GM23338 (cell line): ENCODE results near the gene ZNF19. TPM values are rescaled to one million over a fixed set of nuclear protein-coding genes. Genes with fewer than 3 reads are reported as not detected.

Experiments
- polyA plus RNA-seq: library from polyadenylated mRNA; unstranded; fragments of >200 nt; fragmentation: Nextera tagmentation; extraction: Ambion mirVana; gene quantifications from 2 replicates; pipeline ENCODE4 v1.2.1, GENCODE V29; 2016
- total RNA-seq: library from RNA; depleted of rRNA; stranded (reverse); fragments of >200 nt; shearing (Covaris generic); gene quantifications from 2 replicates; pipeline ENCODE4 v1.2.3, GENCODE V29; 2014; rRNA removed

Gene ZNF19
- total and polyA plus RNA-seq, 2 experiments from 2014 or later: 1.0 to 4.8 TPM

Other genes starting within 250 kb of the ZNF19 start
- 19.0 and 30.2 TPM in 2 replicates for gene CMTR2, start 199.9 kb downstream of the ZNF19 start, total RNA-seq
- 4.5 and 6.0 TPM in 2 replicates for gene CMTR2, start 199.9 kb downstream of the ZNF19 start, polyA plus RNA-seq
- gene CALB2, start 130.6 kb downstream of the ZNF19 start, total RNA-seq: 2.4 and 3.9 TPM in 2 replicates
- gene CALB2, start 130.6 kb downstream of the ZNF19 start, polyA plus RNA-seq: 3.7 and 4.2 TPM in 2 replicates
- 2.5 and 4.2 TPM in 2 replicates for gene TLE7, start 47.3 kb downstream of the ZNF19 start, total RNA-seq
- gene TLE7, start 47.3 kb downstream of the ZNF19 start, polyA plus RNA-seq: 0.44 and 0.57 TPM in 2 replicates
- 8.8 TPM in 2 replicates for gene ZNF23, start 27.1 kb downstream of the ZNF19 start, total RNA-seq
- 7.9 and 8.4 TPM in 2 replicates for gene ZNF23, start 27.1 kb downstream of the ZNF19 start, polyA plus RNA-seq
- 16.7 and 17.8 TPM in 2 replicates for gene CHST4, start 37.1 kb upstream of the ZNF19 start, total RNA-seq
- gene CHST4, start 37.1 kb upstream of the ZNF19 start, polyA plus RNA-seq: 4.3 and 5.5 TPM in 2 replicates
- not detected in 2 replicates for gene TAT, start 87.8 kb upstream of the ZNF19 start, total RNA-seq
- 0.05 and 0.19 TPM in 2 replicates for gene TAT, start 87.8 kb upstream of the ZNF19 start, polyA plus RNA-seq
- gene MARVELD3, start 136.9 kb upstream of the ZNF19 start, total RNA-seq: 25.1 and 32.7 TPM in 2 replicates
- gene MARVELD3, start 136.9 kb upstream of the ZNF19 start, polyA plus RNA-seq: 21.0 and 23.4 TPM in 2 replicates
- gene PHLPP2, start 235.4 kb upstream of the ZNF19 start, total RNA-seq: 14.1 and 20.5 TPM in 2 replicates
- 3.8 and 4.2 TPM in 2 replicates for gene PHLPP2, start 235.4 kb upstream of the ZNF19 start, polyA plus RNA-seq